Ishikawa (cell line): Measurements from ENCODE around the gene ACSL4.

Experiments used
- CEBPB ChIP-seq: IDR thresholded peaks from 2 replicates; pipeline ENCODE4 v1.6.1; 2012
- CREB1 ChIP-seq: IDR thresholded peaks from 2 replicates; pipeline ENCODE4 v1.6.1; 2012; ENCODE audit warnings: low read depth
- EGR1 ChIP-seq: IDR thresholded peaks from 2 replicates; pipeline ENCODE4 v1.6.1; 2012
- EP300 ChIP-seq: IDR thresholded peaks from 2 replicates; pipeline ENCODE4 v1.6.1; 2012; ENCODE audit warnings: borderline replicate concordance
- FOXM1 ChIP-seq: IDR thresholded peaks from 2 replicates; pipeline ENCODE4 v1.6.1; 2012; ENCODE audit warnings: low read depth, borderline replicate concordance
- MAX ChIP-seq: IDR thresholded peaks from 2 replicates; pipeline ENCODE4 v1.6.1; 2012
- NFIC ChIP-seq: IDR thresholded peaks from 2 replicates; pipeline ENCODE4 v1.6.1; 2012
- RAD21 ChIP-seq: IDR thresholded peaks from 2 replicates; pipeline ENCODE4 v1.6.1; 2012; ENCODE audit warnings: low read depth
- REST ChIP-seq: IDR thresholded peaks from 2 replicates; pipeline ENCODE4 v1.6.1; 2012; ENCODE audit warnings: low read depth, mild to moderate bottlenecking
- TAF1 ChIP-seq: IDR thresholded peaks from 2 replicates; pipeline ENCODE4 v1.6.1; 2012; ENCODE audit warnings: low read depth, mild to moderate bottlenecking
- TCF12 ChIP-seq: IDR thresholded peaks from 2 replicates; pipeline ENCODE4 v1.6.1; 2012; ENCODE audit warnings: low read depth
- TEAD4 ChIP-seq: IDR thresholded peaks from 2 replicates; pipeline ENCODE4 v1.6.1; 2012
- USF1 ChIP-seq: IDR thresholded peaks from 2 replicates; pipeline ENCODE4 v1.6.1; 2012
- YY1 ChIP-seq: IDR thresholded peaks from 2 replicates; pipeline ENCODE4 v1.6.1; 2012; ENCODE audit warnings: low read depth
- ZBTB7A ChIP-seq: IDR thresholded peaks from 2 replicates; pipeline ENCODE4 v1.6.1; 2012; ENCODE audit warnings: low read depth

ACSL4 gene

GRCh38 chrX:109691277-109691676 is 41.8 kb downstream of the ACSL4 start:
- no peak for TF ChIP-seq ZBTB7A

- TF ChIP-seq USF1 (no peak), RAD21 (no peak), MAX (no peak), NFIC (no peak), CREB1 (no peak), ZBTB7A (no peak)
Measured at GRCh38 chrX:109687903-109688302, 45.2 kb downstream of the ACSL4 start.

GRCh38 chrX:109685656-109686078 is 47.4 kb downstream of the ACSL4 start:
- no peak for TF ChIP-seq ZBTB7A
- TF ChIP-seq TCF12: no peak
- TF ChIP-seq NFIC: no peak
- no peak for TF ChIP-seq EGR1
- no peak for TF ChIP-seq MAX
- TF ChIP-seq CREB1: no peak
- TF ChIP-seq EP300: no peak
- no peak for TF ChIP-seq USF1

- TF ChIP-seq USF1: no peak
- no peak for TF ChIP-seq YY1
- no peak for TF ChIP-seq TCF12
- no peak for TF ChIP-seq EP300
- no peak for TF ChIP-seq REST
- TF ChIP-seq RAD21: no peak
- TF ChIP-seq ZBTB7A: no peak
- no peak for TF ChIP-seq EGR1
- no peak for TF ChIP-seq MAX
- no peak for TF ChIP-seq CEBPB
- TF ChIP-seq TEAD4: no peak
- no peak for TF ChIP-seq CREB1
- TF ChIP-seq FOXM1: no peak
- no peak for TF ChIP-seq TAF1
- TF ChIP-seq NFIC: no peak
Measured at GRCh38 chrX:109684136-109684535, 48.9 kb downstream of the ACSL4 start.

GRCh38 chrX:109681475-109682081 is 51.5 kb downstream of the ACSL4 start:
- TF ChIP-seq USF1: no peak
- no peak for TF ChIP-seq REST
- TF ChIP-seq TCF12: no peak
- TF ChIP-seq CEBPB: no peak
- TF ChIP-seq CREB1: no peak
- TF ChIP-seq NFIC: no peak

GRCh38 chrX:109679820-109680219 is 53.2 kb downstream of the ACSL4 start:
- TF ChIP-seq RAD21 (no peak), FOXM1 (no peak), NFIC (no peak), MAX (no peak), EGR1 (no peak), CEBPB (no peak), REST (no peak), TEAD4 (no peak), ZBTB7A (no peak), EP300 (no peak), TCF12 (no peak), USF1 (no peak), CREB1 (no peak), TAF1 (no peak), YY1 (no peak)
